Motor neuron (in vitro differentiated cells): Measurements from ENCODE around the gene RFX8. TPM values are rescaled to one million over a fixed set of nuclear protein-coding genes. Genes with fewer than 3 reads are reported as not detected.
A peak's percentile ranks its signal among the peaks of the same experiment; 100 is the strongest.

Experiments used
- ATAC-seq, 8 experiments: fragments of 200-7000 bp; cut with Tn5 transposase; replicated peaks in 6 of 8; 2 replicates each; pipeline ENCODE4 v1.8.0; 2021; ENCODE audit warnings: mild to moderate bottlenecking in 8 of 8, moderate library complexity in 8 of 8
- H3K27ac ChIP-seq, 2 donors: fragments of 250-450 bp; sonication (Bioruptor Pico); 2 replicates each; pipeline ENCODE4 v1.9.0; 2021; ENCODE audit warnings: antibody characterized with exemption in 2 of 2, mild to moderate bottlenecking in 2 of 2, moderate library complexity in 1 of 2
- H3K4me1 ChIP-seq, 2 donors: fragments of 250-450 bp; sonication (Bioruptor Pico); replicated peaks in 1 of 2; 2 replicates each; pipeline ENCODE4 v1.6.1; 2021; ENCODE audit warnings: antibody characterized with exemption in 2 of 2, mild to moderate bottlenecking in 2 of 2, moderate library complexity in 1 of 2
- H3K4me3 ChIP-seq, 5 donors: fragments of 250-450 bp; sonication (Bioruptor Pico); 2 replicates each; pipeline ENCODE4 v1.9.0; 2021; ENCODE audit warnings: antibody characterized with exemption in 5 of 5, mild to moderate bottlenecking in 5 of 5, moderate library complexity in 4 of 5
- WGBS, 10 experiments: fragments of 450-650 bp; shearing (Covaris generic); methylation state at CpG; one replicate each; pipeline ENCODE4 v1.0.0; 2022; 5-methylcytosine and 5-hydroxymethylcytosine counted together
- in situ Hi-C, 9 experiments: fragments of 400-800 bp; cut with MboI; loops; one replicate each; pipeline ENCODE4 v1.15.0; 2021; ENCODE audit warnings: low sequenced_read_pairs in 9 of 9, low pct_unique_long_range_greater_than_20kb in 2 of 9; ENCODE audit not compliant: unreplicated experiment in 9 of 9
- total RNA-seq, 8 experiments: library from RNA; unstranded; fragments of 300-600 nt; gene quantifications; 2 replicates each; pipeline versions ENCODE4 v1.2.3 to v1.2.4, GENCODE V29; 2022

Gene RFX8
- total RNA-seq, 8 experiments from 2014 or later, result 0.14 to 0.27 (median 0.23) TPM; not detected in 4

DNA sequence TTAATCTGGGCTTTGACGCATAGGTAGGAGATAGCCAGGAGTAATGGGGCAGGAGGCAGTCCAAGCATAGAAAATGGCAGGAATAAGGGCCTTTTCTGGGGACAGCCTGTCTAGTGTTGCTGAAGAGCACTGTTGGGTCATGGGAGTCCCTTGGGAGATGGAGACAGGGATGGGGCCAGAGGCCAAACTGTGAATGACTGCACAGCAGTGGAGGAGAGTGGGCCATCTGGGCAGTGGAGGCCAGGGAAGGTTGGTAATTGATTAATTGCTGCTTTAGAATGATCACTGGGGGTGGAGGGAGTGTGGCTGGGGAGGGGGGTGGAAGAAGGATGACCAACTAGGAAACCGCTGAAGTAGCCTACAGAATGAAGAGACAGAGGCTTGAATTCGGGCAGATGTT is 59.0 kb downstream of the RFX8 start:
- Histone ChIP-seq H3K4me3 (no peak overlapping the region), H3K27ac (peak overlapping the region in 1 of 2 donors; percentile 41), H3K4me1 (peaks cover 42 to 43% of the 10 kb centered on the region in 2 donors)
- in situ Hi-C loops, result loop anchor here in 1 of 9 experiments (25.0 kb wide), 2 partner anchors 296 to 571 kb away; partner anchors contain the start of gene IL1R2
- 83 to 100% (median 100%) methylated on average over 1 to 2 of the region's 3 CpGs; no CpG with 5 or more reads in 5 of the 10 experiments for WGBS, 10 experiments
- ATAC-seq, result peak in 4 of 8 experiments; percentile 29 to 60 (median 50)

DNA sequence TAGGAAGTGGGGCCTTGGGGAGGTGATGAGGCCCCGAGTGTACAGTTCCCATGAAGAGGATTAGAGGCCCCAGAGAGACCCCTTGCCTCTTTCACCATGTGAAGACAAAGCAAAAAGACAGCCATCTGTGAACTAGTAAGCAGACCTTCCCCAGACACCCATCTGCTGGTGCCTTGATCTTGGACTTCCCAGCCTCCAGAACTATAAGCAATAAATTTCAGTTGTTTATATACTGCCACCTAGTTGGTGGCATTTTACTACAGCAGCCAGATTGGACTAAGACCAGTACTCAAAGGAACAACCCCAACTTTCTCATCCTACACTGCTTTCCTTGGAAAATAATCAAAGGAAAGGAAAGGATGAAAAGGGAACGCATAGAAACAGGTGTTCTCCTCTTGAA is 59.7 kb downstream of the RFX8 start:
- in situ Hi-C loops, result loop anchor here in 1 of 9 experiments (25.0 kb wide), 2 partner anchors 297 to 572 kb away; partner anchors contain the start of gene IL1R2
- H3K4me1 ChIP-seq, result peaks cover 45 to 49% of the 10 kb centered on the region in 2 donors
- no peak overlapping the region for H3K4me3 ChIP-seq
- WGBS, 10 experiments, result 50 to 100% (median 83%) methylated on average over 1 to 2 of the region's 2 CpGs; no CpG with 5 or more reads in 2 of the 10 experiments
- no peak overlapping the region for H3K27ac ChIP-seq
- ATAC-seq, result no peak

GRCh38 chr2:101412092-101412694 is 62.7 kb downstream of the RFX8 start:
- peak overlapping the region in 1 of 2 donors; percentile 12 for H3K27ac ChIP-seq
- peak in 5 of 8 experiments; percentile 6 to 73 (median 71) for ATAC-seq
- peaks cover 44 to 47% of the 10 kb centered on the region in 2 donors for H3K4me1 ChIP-seq
- WGBS, 10 experiments, result 57 to 87% (median 65%) methylated on average over 1 to 9 of the region's 9 CpGs; no CpG with 5 or more reads in 3 of the 10 experiments
- in situ Hi-C loops, result loop anchor here in 1 of 9 experiments (25.0 kb wide), 2 partner anchors 300 to 575 kb away; partner anchors contain the start of gene IL1R2
- H3K4me3 ChIP-seq, result no peak overlapping the region

DNA sequence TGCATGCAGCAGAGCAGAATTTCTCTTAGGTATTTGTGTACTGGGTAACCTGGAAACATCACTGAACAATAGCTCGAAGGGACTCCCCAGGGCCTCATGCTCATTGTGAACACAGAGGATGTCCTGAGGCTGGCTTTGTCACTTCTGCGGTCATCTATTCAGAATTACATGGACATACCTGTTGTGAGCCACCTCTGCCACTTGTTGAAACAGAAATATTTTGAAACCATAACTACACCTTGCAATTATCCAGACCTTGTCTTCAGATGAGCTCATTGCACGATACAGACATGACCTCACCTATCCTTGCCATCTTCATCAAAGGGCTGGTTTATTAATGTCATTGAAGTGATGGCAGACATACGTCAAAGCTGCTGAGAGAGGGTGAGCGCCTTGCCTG is 64.2 kb downstream of the RFX8 start:
- in situ Hi-C loops, result loop anchor here in 1 of 9 experiments (25.0 kb wide), 2 partner anchors 302 to 577 kb away; partner anchors contain the start of gene IL1R2
- Histone ChIP-seq H3K4me3 (no peak overlapping the region), H3K4me1 (peaks cover 31 to 32% of the 10 kb centered on the region in 2 donors), H3K27ac (no peak overlapping the region)
- ATAC-seq, result peak in 3 of 8 experiments; percentile 31 to 73 (median 54)
- 56 to 96% (median 85%) methylated on average over 1 to 5 of the region's 5 CpGs; no CpG with 5 or more reads in 3 of the 10 experiments for WGBS, 10 experiments

- H3K27ac ChIP-seq, result no peak overlapping the region
- no peak overlapping the region for H3K4me3 ChIP-seq
- WGBS, 10 experiments, result 40 to 94% (median 90%) methylated on average over 1 to 3 of the region's 5 CpGs; no CpG with 5 or more reads in 3 of the 10 experiments
- in situ Hi-C loops, result loop anchor here in 1 of 9 experiments (25.0 kb wide), 2 partner anchors 302 to 577 kb away; partner anchors contain the start of gene IL1R2
- no peak for ATAC-seq
- H3K4me1 ChIP-seq, result peaks cover 33 to 37% of the 10 kb centered on the region in 2 donors
Observed at GRCh38 chr2:101410114-101410513, 64.8 kb downstream of the RFX8 start.

DNA sequence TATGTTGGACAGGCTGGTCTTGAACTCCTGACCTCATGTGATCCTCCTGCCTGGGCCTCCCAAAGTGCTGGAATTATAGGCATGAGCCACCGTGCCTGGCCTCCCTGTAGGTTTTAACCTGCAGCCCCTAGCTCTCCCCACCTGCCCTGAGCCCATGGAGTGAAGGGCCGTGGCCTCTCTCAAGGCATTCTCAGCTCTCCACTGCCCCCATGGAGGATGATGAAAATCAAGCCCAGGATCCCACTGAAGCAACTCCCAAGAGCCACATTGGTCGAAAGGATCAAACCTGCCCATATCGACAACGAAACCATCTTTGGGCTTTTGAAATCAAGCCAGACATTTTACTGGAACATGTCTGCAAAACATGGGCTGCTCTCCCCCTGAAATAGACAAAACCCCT is 65.2 kb downstream of the RFX8 start:
- in situ Hi-C loops, result loop anchor here in 1 of 9 experiments (25.0 kb wide), 2 partner anchors 303 to 578 kb away; partner anchors contain the start of gene IL1R2
- WGBS, 10 experiments, result 80 to 92% (median 90%) methylated on average over 1 to 5 of the region's 5 CpGs; no CpG with 5 or more reads in 2 of the 10 experiments
- ATAC-seq, result no peak

DNA sequence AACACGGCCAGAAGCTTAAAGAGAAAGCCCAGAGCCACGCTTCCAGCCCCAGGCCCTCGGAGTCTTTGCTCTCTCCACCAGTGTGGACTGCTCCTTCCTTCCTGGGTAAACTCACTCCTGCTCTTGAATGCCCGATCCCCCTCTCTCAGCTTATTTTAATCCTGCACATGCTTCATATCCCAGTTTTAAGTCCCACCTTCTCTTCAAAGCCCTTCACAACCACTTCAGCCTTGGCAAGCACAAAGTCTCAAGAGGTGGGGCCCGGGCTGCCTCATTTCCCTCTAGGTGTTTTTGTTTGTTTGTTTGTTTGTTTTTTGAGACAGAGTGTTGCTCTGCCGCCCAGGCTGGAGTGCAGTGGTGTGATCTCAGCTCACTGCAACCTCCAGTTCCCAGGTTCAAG is 66.0 kb downstream of the RFX8 start:
- WGBS, 10 experiments, result 64 to 95% (median 76%) methylated on average over 1 to 4 of the region's 6 CpGs; no CpG with 5 or more reads in 3 of the 10 experiments
- in situ Hi-C loops, result loop anchor here in 1 of 9 experiments (25.0 kb wide), 2 partner anchors 303 to 578 kb away; partner anchors contain the start of gene IL1R2
- no peak for ATAC-seq

More for the DNA sequence above, 65.2 kb downstream of the RFX8 start:
- no peak overlapping the region for H3K4me3 ChIP-seq
- H3K27ac ChIP-seq, result no peak overlapping the region
- H3K4me1 ChIP-seq, result peaks cover 33 to 37% of the 10 kb centered on the region in 2 donors

DNA sequence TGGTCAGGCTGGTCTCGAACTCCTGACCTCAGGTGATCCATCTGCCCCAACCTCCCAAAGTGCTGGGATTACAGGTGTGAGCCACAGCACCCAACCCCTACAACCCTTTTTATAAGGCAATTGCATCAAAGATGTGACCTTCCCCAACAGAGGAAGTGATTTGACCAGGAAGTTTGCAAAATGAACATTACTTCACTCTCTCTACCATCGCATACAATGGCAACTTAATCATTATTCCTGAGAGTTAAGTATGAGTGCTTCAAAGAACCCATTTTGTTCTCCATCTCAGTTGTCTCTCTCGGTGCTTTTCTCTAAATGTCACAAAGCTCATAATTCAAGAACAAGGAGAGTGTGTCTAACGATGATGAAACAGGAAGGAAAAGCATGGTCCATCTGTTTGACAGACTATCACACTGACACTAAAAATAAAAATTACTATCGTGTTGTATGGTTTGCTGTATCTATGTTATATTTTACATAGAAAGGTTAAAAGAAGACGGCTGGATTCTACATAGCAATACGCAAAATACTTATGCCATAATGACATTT is 69.5 kb downstream of the RFX8 start:
- Histone ChIP-seq H3K4me1 (peaks cover 19 to 20% of the 10 kb centered on the region in 2 donors), H3K4me3 (no peak overlapping the region), H3K27ac (no peak overlapping the region)
- peak in 5 of 8 experiments; percentile 14 to 65 (median 49) for ATAC-seq
- in situ Hi-C loops, result loop anchor here in 1 of 9 experiments (25.0 kb wide), 2 partner anchors 307 to 582 kb away; partner anchors contain the start of gene IL1R2
- WGBS, 10 experiments, result 46 to 93% (median 72%) methylated on average over 2 to 7 of the region's 7 CpGs

More for the DNA sequence above, 66.0 kb downstream of the RFX8 start:
- Histone ChIP-seq H3K4me3 (no peak overlapping the region), H3K27ac (no peak overlapping the region), H3K4me1 (peaks cover 37 to 41% of the 10 kb centered on the region in 2 donors)

GRCh38 chr2:101403745-101404144 is 71.2 kb downstream of the RFX8 start:
- no peak overlapping the region for H3K4me3 ChIP-seq
- H3K4me1 ChIP-seq, result peaks cover 27 to 37% of the 10 kb centered on the region in 2 donors
- 80 to 100% (median 93%) methylated on average over 1 of the region's 1 CpG; no CpG with 5 or more reads in 4 of the 10 experiments for WGBS, 10 experiments
- H3K27ac ChIP-seq, result no peak overlapping the region
- peak in 2 of 8 experiments; percentile 27 to 43 for ATAC-seq
- in situ Hi-C loops, result loop anchor here in 1 of 9 experiments (25.0 kb wide), 2 partner anchors 309 to 584 kb away; partner anchors contain the start of gene IL1R2

- in situ Hi-C loops, result loop anchor here in 1 of 9 experiments (25.0 kb wide), 2 partner anchors 310 to 585 kb away; partner anchors contain the start of gene IL1R2
Observed at GRCh38 chr2:101402630-101403029, 72.3 kb downstream of the RFX8 start.

DNA sequence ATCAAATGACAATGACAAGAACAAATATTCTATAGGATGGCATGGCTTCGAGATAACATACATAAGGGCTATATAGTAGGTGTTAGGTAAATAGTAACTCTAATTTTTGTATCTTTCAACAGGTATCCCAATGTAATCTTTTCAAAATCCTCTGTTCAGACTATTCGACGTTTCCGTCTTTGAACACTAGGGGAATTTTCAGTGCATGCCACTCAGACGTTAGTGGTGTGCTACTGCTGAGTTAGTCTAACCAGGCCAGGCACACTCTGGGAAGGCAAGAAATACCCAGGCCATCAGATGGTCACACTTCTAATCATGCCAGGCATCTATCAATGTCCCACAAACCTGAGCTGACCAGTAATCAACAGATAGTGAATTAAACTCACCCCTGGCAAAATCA is 73.0 kb downstream of the RFX8 start:
- Histone ChIP-seq H3K27ac (no peak overlapping the region), H3K4me3 (no peak overlapping the region), H3K4me1 (peaks cover 28 to 39% of the 10 kb centered on the region in 2 donors)
- in situ Hi-C loops, result loop anchor here in 1 of 9 experiments (25.0 kb wide), 2 partner anchors 310 to 585 kb away; partner anchors contain the start of gene IL1R2
- 73 to 100% (median 81%) methylated on average over 1 to 4 of the region's 5 CpGs; no CpG with 5 or more reads in 5 of the 10 experiments for WGBS, 10 experiments
- peak in 1 of 8 experiments; percentile 34 for ATAC-seq

More at GRCh38 chr2:101402630-101403029, 72.3 kb downstream of the RFX8 start:
- no peak for ATAC-seq
- Histone ChIP-seq H3K4me3 (no peak overlapping the region), H3K4me1 (peaks cover 28 to 39% of the 10 kb centered on the region in 2 donors), H3K27ac (no peak overlapping the region)
- 88 to 100% (median 100%) methylated on average over 2 to 6 of the region's 6 CpGs; no CpG with 5 or more reads in 3 of the 10 experiments for WGBS, 10 experiments

GRCh38 chr2:101401326-101401665 is 73.6 kb downstream of the RFX8 start:
- Histone ChIP-seq H3K27ac (no peak overlapping the region), H3K4me3 (no peak overlapping the region), H3K4me1 (peaks cover 28 to 40% of the 10 kb centered on the region in 2 donors)
- in situ Hi-C loops, result loop anchor here in 1 of 9 experiments (25.0 kb wide), 2 partner anchors 311 to 586 kb away; partner anchors contain the start of gene IL1R2
- ATAC-seq, result no peak
- WGBS, 10 experiments, result 20 to 100% (median 92%) methylated on average over 1 to 8 of the region's 8 CpGs; no CpG with 5 or more reads in 1 of the 10 experiments
